MV-4-11 (cell line): ENCODE data around the gene TNFRSF1B.

Source experiments
- DNase-seq: peaks from one replicate; lab custom pipeline; 2025; lab: John Stamatoyannopoulos, UW

TNFRSF1B gene

DNA sequence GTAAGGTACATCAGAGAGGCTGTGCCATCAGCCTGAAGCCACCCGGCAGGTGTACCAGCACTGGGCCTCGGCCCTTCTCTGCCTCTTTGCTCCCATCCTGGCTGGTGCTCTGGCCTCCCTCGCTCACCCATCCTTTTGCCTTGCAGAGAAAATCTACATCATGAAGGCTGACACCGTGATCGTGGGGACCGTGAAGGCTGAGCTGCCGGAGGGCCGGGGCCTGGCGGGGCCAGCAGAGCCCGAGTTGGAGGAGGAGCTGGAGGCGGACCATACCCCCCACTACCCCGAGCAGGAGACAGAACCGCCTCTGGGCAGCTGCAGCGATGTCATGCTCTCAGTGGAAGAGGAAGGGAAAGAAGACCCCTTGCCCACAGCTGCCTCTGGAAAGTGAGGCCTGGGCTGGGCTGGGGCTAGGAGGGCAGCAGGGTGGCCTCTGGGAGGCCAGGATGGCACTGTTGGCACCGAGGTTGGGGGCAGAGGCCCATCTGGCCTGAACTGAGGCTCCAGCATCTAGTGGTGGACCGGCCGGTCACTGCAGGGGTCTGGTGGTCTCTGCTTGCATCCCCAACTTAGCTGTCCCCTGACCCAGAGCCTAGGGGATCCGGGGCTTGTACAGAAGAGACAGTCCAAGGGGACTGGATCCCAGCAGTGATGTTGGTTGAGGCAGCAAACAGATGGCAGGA, 24.5 kb upstream of the TNFRSF1B start:
- DNase-seq = peak; percentile 43

DNA sequence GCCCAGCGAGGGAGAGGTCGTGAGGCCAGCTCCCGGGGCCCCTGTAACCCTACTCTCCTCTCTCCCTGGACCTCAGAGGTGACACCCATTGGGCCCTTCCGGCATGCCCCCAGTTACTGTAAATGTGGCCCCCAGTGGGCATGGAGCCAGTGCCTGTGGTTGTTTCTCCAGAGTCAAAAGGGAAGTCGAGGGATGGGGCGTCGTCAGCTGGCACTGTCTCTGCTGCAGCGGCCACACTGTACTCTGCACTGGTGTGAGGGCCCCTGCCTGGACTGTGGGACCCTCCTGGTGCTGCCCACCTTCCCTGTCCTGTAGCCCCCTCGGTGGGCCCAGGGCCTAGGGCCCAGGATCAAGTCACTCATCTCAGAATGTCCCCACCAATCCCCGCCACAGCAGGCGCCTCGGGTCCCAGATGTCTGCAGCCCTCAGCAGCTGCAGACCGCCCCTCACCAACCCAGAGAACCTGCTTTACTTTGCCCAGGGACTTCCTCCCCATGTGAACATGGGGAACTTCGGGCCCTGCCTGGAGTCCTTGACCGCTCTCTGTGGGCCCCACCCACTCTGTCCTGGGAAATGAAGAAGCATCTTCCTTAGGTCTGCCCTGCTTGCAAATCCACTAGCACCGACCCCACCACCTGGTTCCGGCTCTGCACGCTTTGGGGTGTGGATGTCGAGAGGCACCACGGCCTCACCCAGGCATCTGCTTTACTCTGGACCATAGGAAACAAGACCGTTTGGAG, 23.7 kb upstream of the TNFRSF1B start:
- DNase-seq = peak; percentile 87

DNA sequence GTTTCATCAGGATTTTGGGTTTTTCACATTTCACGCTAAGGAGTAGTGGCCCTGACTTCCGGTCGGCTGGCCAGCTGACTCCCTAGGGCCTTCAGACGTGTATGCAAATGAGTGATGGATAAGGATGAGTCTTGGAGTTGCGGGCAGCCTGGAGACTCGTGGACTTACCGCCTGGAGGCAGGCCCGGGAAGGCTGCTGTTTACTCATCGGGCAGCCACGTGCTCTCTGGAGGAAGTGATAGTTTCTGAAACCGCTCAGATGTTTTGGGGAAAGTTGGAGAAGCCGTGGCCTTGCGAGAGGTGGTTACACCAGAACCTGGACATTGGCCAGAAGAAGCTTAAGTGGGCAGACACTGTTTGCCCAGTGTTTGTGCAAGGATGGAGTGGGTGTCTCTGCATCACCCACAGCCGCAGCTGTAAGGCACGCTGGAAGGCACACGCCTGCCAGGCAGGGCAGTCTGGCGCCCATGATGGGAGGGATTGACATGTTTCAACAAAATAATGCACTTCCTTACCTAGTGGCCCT, 23.1 kb upstream of the TNFRSF1B start:
- peak; percentile 99 for DNase-seq

DNA sequence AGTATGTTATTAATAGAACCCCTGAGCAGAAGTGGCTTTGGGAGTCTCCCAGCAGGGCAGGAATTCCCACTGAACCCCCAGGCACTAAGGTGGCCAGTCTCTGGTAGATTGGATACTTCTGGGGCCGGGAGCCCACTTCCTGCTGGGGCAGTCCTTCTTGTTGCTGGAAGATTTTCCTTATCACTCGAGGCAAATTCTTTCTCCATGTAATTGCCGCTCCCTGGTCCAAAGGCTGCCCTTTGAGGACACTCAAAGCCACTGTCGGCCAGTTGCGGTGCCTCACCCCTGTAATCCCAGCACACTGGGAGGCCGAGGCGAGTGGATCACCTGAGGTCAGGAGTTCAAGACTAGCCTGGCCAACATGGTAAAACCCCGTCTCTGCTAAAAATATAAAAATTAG, 22.6 kb upstream of the TNFRSF1B start:
- DNase-seq = no peak

DNA sequence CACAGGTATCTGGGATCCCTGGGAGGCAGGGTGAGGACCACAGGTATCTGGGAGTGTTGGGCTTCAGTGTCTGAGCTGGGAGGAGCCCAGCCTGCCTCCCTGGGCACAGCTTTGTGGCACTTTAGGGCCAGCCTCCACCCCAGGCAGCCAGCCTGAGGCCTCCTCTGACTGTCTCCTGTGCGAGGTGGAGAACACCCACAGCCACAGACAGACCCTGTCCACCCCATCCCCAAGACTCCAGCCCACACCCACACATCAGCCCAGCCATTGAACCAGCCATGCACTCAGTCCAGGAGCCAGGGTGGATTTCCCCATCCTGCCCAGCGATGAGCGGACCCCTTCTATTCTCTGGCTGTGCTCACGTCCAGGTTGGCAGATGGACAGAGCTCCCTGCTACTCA, 21.8 kb upstream of the TNFRSF1B start:
- DNase-seq = no peak

DNA sequence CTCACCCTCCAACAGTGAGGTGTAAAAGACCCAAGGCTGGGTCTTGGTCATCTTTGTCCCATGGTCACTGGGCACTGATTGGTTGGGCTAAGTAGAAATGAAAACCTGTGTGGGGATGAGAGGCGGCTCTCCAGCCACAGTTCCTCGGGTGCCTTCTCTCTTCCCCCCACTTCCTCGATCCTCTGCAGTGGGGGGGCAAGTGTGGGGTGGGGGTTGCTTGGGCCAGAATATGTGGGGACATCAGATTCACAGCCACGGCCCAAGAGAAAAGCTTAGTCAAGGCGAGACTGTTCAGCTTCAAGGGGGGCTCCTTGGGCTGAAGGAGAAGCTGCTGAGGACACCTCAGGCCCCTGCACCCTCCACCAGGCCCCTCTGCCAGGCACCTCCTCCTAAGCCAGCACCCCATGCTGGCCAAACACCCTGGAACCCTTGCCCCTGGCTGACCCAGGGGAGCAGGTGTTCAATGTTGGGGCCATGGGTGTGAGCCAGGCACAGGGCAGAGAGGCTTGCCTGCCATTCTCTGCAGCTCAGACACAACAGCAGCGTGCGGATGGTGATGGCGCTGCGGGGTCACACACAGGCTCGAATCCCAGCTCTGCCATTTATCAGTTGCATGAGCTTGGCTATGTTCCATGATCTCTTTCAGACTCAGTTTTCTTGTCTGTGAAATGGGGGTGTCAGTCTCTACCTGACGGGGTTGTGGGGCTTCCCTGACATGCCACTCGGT, 21.0 kb upstream of the TNFRSF1B start:
- no peak for DNase-seq

DNA sequence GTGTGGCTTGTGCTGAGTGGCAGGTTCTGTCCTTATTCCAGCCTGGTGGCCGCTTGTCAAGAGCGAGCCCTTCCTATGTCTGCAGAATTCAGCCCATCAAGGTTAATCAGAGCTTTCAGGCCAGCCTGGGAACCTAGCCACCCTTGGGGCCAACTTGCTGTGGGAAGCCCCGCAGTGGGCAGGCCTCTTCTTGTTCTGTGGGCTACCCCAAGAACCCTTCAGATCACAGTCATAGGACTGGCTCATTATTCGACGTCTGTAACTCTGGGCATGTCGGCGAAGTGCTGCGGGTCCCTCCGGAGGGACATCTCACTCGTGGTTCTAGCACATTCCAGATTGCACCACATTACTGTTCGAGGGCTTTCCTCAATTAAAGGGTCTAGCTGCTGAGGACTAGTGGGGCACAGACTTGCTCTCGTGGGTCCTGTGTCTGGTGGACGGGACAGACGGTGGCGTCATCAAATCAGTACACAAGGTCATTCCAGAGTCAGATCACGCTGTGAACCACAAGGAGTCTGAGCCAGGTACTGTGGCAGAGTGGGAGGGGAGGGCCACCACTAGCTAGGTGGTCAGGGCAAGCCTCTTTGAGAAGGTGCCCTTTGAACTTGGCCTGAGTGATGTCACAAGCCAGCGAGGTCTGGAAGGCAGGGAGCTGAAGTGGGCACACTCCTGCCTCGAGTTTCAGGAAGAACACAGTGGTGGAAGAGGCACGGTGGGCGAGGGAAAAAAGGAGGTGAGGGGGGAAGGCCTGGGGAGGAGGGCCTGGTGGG, 20.3 kb upstream of the TNFRSF1B start:
- no peak for DNase-seq

DNA sequence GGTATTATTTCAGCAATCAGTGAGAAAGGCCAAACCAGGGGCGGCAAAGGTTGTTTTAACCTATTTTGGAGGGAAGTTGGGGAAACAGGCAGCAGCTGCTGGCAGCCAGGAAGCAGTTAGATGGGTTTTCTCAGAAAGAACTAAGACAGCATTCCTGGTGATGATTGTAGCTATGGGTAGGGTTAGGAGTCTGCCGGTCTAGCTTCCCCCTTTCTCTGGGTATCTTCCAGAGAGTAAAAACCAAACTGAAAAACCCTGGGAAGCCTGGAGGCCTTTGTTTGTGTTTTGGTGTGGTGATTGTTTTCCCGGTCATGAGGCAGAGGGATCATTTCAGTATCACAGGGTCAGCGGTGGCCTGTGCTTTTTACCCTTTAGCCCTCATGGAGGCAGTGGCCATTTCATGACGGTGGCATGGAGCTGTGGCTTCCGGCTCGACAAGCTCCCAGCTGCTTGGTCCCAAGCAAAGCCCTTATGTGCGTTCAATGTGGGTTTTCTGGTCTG, 19.5 kb upstream of the TNFRSF1B start:
- DNase-seq = peak; percentile 22

DNA sequence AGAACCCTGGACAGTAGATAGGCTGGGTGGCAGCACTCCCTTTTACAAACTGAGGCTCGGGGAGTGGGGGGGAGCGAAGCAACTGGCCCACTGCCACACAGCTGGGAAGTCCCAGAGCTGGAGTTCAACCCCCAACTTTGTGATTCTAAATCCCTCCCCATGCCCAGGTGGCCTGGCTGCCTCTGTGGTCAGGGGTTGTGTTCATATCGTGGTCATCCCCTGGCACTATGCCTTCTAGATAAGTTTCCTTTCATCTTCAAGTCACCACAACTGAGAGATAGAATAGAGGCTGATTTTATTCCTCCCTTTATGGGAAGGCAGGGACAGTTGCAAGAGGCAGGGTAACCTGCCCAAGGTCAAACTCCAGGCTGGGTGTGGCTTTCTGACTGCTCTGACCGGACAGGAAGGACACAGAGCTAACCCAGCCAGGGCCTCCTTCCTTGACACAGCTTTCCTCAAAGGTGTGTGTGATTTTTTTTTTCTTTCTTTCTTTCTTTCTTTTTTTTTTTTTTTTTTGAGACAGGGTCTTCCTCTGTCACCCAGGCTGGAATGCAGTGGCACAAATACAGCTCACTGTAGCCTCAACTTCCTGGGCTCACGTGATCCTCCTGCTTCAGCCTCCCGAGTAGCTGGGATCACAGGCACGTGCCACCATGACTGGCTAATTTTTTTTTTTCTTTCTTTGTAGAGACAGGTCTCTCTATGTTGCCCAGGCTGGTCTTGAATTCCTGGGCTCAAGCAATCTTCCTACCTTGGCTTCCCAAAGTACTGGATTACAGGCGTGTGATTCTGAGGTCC, 18.4 kb upstream of the TNFRSF1B start:
- DNase-seq = peak; percentile 39

DNA sequence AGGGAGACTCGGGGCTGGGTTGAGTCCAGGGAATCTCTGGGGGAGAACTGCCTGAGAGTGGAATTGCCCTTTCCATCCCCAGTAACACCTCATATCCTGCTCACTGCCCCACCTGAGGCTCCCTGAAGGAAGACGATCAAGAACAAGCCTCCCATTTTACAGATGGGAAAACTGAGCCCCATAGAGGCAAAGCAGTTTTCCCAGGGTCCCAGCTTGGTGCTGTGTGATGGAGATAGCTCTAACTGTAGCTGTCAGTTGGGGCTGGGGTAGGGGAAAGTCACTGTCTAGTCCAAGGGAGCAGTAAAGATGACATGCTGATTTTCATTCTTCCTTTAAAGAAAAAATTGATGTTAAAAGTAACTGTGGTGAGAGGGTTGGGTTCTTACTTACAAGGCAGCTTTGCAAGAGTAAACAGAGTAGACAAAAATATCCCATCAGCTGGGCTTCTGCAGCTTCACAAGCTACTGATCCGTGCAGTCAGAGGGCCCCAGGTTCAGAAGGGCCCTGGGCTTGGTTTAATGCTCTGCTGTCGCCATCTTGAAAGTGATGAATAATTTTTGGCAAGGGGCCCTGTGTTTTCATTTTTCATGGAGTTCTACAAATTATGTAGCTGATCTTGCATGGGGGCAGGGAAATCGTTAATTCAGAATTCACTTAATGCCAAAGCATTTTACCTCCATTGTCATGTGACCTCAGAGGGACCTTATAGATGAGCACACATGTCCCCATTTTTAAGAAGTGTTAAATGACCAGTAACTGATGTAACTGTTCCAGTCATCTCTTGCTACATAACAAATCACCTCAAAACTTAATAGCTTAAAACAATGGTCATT, 17.6 kb upstream of the TNFRSF1B start:
- no peak for DNase-seq

DNA sequence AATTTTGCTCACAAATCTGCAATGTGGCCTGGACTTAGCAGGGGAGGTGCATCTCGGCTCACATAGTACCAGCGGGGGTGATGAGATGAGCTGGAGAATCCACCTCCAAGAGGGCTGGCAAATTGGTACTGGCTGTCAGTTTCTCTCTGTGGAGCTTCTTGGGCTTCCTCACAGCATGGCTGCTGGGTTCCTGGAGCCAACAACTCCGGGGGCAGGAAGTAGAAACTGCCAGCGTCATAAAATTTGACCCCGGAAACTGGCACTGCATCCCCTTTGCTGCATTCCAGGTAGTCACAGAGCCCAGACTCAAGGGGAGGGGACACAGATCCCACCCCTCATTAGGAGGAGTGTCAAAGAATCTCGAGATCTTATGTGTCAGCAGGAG, 17.0 kb upstream of the TNFRSF1B start:
- no peak for DNase-seq

DNA sequence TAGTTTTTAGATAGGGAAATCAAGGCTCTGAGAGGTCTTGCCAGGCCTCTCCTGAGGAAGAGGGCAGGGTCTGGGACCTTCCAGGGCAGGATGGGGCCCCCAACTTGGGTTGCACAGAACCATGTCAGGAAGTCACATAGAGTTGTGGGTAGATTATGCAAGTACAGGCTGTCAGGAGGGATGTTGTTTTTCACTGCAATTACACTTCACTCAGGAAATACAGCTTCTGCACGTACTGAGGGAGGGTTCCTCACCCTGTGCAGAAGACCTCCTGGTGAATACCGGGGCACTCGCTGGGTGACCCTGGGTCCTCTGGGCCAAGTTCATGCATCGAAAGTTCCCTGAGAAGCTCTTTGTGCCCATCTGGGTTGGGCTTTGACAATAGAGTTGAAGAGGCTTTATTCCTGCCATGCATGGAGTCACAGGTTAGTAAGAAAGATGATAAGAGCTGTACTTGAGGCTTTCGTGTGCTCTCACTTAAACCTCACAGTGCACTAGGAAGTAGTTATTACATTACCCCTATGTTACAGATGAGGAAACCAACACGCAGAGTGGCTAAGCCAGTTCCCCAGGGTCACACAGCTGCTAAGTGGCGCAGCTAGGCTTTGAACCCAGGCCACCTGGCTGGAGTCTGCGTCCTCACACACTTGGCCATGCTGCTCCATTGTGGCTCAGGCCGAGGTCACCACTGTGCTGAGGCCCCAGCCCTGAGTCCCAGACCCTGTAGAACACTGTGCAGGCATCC, 16.2 kb upstream of the TNFRSF1B start:
- DNase-seq = peak; percentile 78

DNA sequence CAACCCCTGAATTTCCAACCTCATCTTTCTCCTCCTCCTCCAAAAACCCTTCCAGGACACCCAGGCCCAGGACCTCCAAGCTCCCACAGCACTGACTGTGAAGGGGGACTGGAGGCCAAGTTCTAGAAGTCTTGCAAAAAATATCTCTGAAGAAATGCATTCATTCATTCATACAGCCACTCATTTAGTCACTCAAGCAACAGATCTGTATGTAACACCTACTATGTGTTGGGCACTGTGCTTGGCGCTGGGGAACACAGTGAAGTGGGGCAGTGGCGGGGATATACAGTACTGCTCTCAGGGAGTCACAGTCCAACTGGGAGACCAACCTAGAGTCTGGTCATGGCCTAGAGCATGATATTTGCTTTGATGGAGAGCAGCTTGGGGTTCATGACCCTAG, 15.3 kb upstream of the TNFRSF1B start:
- DNase-seq = no peak

DNA sequence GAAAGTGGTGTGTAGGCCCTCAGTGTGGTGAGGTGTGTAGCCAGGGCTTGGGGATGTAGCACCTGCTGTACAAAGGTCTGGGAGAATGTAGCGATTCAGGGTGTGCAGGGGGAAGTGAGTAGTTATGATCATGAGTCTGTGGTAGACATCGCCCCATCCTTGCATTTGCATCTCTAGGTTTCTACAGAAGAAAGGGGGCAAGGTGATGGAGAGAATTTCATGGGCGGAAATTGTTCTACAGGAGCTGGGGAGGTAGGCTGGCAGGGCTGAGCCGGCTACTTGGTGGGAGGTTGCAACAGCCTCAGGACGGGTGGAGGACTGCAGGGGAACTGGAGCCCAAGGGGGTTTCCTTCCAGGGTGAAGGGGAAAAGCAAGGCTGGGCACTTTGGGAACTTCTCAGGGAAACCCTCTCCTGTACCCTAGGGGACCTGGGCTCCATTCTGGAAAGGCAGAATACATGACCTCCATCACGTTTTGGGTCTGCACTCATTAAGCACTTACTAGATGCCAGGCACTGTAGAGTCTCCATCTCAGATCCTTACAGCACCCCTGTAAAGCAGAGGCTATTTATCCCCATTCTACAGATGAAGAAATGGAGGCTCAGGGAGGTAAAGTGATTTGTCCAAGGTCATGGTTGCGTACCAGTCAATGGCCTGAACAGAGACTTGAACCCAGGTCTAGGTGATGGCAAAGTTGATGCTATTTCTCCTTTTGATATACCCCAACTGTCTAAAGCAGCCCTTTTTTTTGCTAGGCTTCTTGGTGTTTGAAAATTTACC, 14.5 kb upstream of the TNFRSF1B start:
- DNase-seq = peak; percentile 35

DNA sequence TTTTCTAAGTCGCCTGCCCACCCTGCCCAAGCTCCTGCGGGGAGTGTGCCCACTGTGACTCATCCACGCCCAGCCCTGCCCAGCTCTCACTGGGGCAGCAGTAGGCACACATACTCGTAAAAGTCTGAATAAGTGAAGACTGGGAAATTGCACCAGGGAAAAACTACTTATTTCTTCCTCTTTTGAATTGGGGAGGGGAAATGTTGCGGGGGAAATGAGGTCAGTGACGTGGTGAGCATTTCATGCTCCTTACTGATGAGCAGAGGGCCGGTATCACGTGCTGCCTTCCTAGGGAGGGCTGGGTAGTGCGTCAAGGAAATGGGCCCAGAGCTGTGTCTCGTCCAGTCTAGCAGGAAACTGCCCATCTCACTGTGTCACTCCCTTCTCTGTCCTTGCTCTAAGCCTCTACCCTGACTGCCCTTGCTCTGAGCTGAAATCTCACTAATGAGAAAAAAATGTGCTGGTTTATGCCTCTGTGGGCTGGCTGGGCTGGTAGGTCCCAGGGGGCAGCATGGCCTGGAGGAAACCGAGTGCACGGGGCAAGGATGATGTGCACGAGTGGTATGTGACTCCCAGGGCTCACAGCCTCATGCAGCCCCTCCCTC, 13.5 kb upstream of the TNFRSF1B start:
- peak; percentile 81 for DNase-seq

DNA sequence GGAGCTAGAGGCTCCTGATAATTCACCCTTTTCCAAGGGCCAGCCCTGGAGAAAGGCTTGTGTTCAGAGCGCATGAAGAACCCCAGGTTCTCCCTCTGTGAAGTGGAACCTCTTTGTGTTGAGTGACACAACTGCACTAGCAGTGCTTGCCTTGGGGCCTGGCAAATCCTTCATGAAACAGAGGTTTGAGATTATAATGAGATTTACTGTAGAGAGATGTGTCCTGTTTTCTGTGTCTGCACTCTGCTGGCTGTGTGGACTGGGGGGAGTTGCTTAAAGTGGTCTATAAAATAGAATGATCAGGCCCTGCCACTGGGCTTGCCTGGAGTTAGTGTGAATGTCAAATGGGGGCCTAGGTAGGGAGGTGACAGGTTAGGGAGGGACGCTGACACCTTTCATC, 11.5 kb upstream of the TNFRSF1B start:
- DNase-seq = no peak

DNA sequence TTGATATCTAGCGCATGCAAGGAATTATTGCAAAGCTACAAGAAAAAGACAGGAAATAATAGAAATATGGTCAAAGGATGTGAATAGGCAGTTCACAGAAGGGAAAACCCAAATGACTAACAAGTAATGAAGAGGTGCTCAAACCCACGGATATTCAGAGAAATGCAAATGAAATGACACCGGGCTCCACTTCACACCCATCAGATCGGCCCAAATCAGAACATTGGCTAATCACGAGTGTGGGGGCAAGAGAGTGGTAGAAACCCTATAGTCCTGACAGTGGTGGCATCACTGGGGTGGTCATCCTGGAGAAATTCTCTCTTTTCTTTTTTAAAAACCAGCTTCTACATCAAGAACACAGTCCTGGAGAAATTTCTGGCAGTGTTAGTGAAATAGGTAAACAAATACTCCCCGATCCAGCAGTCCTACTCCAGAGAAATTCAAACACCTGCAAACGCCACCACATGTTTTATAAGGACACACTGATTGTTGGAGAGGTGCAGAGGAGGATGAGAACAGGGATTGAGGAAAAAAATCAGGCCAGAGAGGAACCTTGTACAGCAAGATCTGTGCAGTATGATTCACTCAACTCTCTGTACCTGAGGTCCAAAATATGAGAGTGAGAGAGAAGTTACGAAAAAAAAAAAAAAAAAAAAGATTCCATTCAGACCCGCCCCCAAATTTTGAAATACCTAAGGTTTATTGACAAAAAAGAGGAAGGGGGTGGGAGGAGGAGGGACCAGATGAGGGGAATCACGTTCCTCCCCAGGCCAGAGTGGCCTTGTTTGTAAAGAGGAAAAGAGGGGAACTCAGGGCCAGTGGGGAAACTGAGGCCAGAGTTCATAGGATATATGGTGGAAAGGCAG, 9.2 kb upstream of the TNFRSF1B start:
- peak; percentile 73 for DNase-seq
